Suprapubic skin (tissue), 3 donors: Measurements from ENCODE around the gene SLC25A36.

ENCODE experiments used
- CTCF ChIP-seq, 2 donors: fragments of 200-600 bp in 1 of 2; fragments of 450-650 bp in 1 of 2; sonication (generic) in 1 of 2; IDR thresholded peaks; one replicate each; pipeline ENCODE4 v1.5.1; 2016 to 2019; ENCODE audit warnings: antibody characterized with exemption in 2 of 2, mild to moderate bottlenecking in 1 of 2, moderate library complexity in 1 of 2
- POLR2A ChIP-seq, 2 donors: fragments of 450-650 bp; IDR thresholded peaks; one replicate each; pipeline ENCODE4 v1.6.1; 2017; ENCODE audit warnings: antibody characterized with exemption in 2 of 2, mild to moderate bottlenecking in 2 of 2, moderate library complexity in 2 of 2

GRCh38 chr3:140943781-140944552, 2.3 kb downstream of the SLC25A36 start:
- TF ChIP-seq CTCF (IDR thresholded peaks at IDR 0.05) (no peak), POLR2A (IDR thresholded peaks at IDR 0.05) (no peak)
